22Rv1 (cell line): ENCODE data around the gene HS2ST1.

Source experiments
- H3K27ac ChIP-seq: fragments of 450-650 bp; 2 replicates; pipeline ENCODE4 v1.5.1; 2017
- CTCF ChIP-seq: fragments of 450-650 bp; IDR thresholded peaks from 2 replicates; pipeline ENCODE4 v1.5.1; 2017; ENCODE audit warnings: mild to moderate bottlenecking
- ZFX ChIP-seq: fragments of 450-650 bp; IDR thresholded peaks from 2 replicates; pipeline ENCODE4 v1.6.1; 2017; ENCODE audit warnings: antibody characterized with exemption, borderline replicate concordance

Gene HS2ST1

GRCh38 chr1:86938855-86939254, 24.4 kb downstream of the HS2ST1 start:
- no peak overlapping the region for H3K27ac ChIP-seq
- no peak for TF ChIP-seq CTCF
- TF ChIP-seq ZFX: no peak

DNA sequence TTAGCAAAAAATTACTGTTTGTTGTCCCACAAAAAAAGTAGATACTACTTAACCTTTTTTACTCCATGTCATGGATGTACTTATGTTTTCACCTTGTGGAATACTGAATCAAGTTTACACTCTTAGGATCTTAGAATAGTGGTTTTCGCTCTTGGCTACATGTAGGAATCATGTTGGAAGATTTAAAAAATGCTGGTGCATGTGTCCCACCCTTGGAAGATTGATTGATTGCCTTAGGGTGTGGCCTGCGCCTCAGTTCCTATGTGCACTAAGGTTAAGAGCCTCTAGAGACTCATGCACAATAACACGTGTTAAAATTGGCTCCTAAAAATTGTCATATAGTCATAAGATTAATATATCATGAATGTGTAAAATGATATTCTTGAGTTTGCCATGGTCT, 25.0 kb downstream of the HS2ST1 start:
- TF ChIP-seq CTCF (no peak), ZFX (no peak)
- H3K27ac ChIP-seq: no peak overlapping the region

DNA sequence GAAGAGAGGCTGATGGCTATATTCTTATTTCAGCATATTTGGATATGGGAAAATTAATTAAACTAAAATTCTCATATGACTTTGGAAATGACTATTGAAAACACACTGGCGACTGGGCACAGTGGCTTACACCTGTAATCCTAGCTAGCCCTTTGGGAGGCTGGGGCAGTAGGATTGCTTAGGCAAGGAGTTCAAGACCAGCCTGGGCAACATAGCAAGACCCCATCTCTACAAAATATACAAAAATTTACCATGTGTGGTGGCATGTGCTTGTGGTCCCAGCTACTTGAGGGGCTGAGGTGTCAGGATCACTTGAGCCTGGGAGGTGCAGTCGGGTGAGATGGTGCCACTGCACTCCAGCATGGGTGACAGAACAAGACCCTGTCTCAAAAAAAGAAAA, 26.2 kb downstream of the HS2ST1 start:
- no peak overlapping the region for H3K27ac ChIP-seq
- TF ChIP-seq ZFX (no peak), CTCF (no peak)

DNA sequence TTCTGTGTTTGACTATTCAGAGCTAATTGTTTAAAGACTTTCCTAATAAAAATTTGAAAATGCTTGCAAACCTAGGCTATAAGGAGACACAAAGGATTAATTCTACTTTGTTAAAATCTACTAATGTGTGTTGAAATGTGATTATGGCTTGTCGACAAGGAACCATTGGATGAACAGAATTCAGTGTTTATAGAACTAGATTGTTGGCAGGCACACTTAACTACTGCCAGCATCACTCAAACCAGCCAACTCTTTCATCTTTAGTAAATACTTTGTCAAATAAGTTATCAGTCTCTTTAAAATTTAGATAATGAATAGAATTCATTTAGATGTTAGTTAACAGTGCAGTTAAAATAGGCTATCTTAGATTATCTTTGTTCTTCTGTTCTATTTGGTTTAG, 27.6 kb downstream of the HS2ST1 start:
- no peak for TF ChIP-seq CTCF
- TF ChIP-seq ZFX: no peak
- H3K27ac ChIP-seq: no peak overlapping the region

GRCh38 chr1:86942743-86943142, 28.3 kb downstream of the HS2ST1 start:
- no peak for TF ChIP-seq CTCF
- no peak for TF ChIP-seq ZFX
- H3K27ac ChIP-seq: no peak overlapping the region

DNA sequence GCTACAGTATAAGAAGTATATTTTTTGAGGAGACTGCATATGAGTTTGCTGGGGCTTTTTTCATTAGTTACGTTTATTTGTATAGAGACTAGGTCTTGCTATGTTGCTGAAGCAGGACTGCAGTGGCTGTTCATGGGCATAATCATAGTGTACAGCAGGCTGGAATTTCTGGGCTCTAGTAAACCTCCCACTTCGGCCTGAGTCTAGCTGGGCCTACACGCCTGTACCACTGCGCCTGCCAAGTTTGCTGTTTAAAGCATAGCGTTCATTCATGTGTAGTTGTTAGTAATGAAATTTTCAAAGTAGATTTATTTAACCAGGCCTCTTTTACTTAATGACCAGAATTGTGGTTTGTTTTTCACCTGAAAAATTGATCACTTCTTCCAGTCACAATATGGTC, 33.8 kb downstream of the HS2ST1 start:
- TF ChIP-seq ZFX (no peak), CTCF (no peak)

GRCh38 chr1:86950712-86951419, 36.4 kb downstream of the HS2ST1 start:
- TF ChIP-seq ZFX: no peak
- TF ChIP-seq CTCF: no peak
- no peak overlapping the region for H3K27ac ChIP-seq

More for the DNA sequence above, 33.8 kb downstream of the HS2ST1 start:
- H3K27ac ChIP-seq: no peak overlapping the region
